Stimulated activated CD4-positive, alpha-beta T cell treated with anti-CD3 and anti-CD28 coated beads, TNF-alpha, amount 100 ng/mL, for 24 hours (primary cell): ENCODE results near the gene TMEM38B.
A peak's percentile ranks its signal among the peaks of the same experiment; 100 is the strongest.
"Not testable (repeated sequence)": the region's sequence is repeated elsewhere in the genome, so short reads cannot be mapped to it uniquely, and the experiment has no call there.

Experiments used
- DNase-seq, 3 experiments: peaks; one replicate each; pipeline ENCODE4 v3.0.0-alpha.2; 2020; ENCODE audit warnings: low read depth in 3 of 3

The TMEM38B gene

DNA sequence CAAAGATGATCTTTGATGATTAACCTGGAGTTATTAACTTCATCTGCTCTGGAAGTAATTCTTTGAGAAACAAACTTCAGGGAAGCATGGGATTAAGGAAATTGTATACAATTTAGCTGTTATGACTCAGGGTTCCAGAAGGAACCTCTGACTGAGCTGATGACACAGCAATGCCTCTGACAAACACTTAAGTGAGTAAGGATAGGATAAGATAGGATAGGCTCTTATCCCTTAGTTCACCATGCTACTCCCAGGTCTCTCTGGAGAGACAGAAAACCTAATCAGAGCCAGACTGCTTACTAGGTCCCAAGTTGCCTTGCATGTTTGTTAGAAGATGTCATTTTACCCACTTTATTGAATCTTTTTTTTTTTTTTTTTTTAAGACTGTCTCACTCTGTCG lies 12.6 kb upstream of the TMEM38B start:
- no peak for DNase-seq

GRCh38 chr9:105683688-105684275 lies 10.6 kb upstream of the TMEM38B start:
- DNase-seq = no peak

DNA sequence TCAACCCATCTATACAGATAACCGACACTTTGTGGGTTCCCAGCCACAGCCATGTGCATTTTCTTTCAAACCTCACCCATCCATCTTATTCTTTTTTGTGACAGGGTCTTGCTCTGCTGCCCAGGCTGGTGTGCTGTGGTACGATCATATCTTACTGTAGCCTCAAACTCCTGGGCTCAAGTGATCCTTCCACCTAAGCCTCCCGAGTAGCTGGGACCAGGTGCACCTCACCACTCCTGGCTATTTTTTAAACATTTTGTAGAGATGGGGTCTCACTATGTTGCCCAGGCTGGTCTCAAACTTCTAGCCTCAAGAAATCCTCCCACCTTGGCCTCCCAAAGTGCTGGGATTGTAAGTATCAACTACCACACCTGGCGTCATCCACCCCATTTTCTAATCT lies 7.4 kb upstream of the TMEM38B start:
- DNase-seq = no peak

DNA sequence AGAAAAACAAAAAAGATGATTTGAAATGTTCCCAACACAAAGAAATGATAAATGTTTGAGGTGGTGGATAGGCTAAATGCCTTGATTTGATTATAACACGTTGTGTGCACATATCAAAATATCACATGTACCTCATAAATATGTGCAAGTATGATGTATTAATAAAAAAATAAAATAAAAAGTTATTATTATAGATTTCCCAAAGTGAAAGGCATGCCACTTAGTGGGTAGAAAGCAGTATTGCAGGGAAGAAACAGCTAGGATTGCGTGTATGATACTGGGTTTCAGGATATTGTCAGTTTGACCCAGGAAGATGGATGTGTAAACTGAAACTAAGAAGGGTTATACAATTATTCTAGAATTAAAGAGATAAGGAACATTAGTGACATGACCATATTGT lies 3.6 kb upstream of the TMEM38B start:
- DNase-seq = no peak

GRCh38 chr9:105693435-105694189 lies 729 bp upstream of the TMEM38B start:
- no peak for DNase-seq

DNA sequence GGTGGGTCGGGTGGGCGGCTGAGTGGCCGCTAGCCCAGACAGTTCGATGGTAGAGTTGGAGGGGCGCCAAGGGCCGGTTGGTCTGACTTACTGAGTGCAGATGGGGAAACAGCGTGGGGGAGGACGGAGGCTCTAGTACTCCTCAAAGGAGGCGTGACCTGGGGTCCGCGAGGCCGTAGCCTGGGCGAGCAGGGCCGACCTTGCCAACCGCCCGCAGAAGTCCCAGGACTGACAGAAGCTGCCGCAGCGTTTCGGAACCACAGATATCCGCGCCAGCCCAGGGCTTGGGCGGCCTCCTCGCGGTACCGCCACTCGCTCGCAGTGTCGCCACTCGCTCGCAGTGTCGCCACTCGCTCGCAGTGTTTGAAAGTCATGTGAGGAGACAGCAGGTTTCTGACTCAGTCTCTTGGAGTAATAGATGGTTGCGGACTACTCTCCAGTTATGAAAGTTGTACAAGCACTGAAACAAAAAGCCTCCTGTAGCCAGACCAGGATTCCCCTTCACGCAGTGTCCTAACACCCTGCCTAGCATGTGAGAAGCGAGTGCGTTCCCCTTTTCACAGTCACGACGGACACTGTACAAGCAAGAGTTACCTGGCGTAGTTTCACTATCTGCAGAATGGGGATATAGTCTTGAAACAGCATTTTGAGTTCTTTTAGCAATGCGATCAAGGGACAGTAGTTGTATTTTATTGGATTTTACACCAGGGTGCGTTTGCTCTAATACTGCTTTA lies 674 bp downstream of the TMEM38B start:
- DNase-seq = peak; percentile 9 to 37 (median 15)

GRCh38 chr9:105696219-105696793 lies 2.0 kb downstream of the TMEM38B start:
- no peak for DNase-seq

GRCh38 chr9:105697871-105698270 lies 3.5 kb downstream of the TMEM38B start:
- DNase-seq = no peak

DNA sequence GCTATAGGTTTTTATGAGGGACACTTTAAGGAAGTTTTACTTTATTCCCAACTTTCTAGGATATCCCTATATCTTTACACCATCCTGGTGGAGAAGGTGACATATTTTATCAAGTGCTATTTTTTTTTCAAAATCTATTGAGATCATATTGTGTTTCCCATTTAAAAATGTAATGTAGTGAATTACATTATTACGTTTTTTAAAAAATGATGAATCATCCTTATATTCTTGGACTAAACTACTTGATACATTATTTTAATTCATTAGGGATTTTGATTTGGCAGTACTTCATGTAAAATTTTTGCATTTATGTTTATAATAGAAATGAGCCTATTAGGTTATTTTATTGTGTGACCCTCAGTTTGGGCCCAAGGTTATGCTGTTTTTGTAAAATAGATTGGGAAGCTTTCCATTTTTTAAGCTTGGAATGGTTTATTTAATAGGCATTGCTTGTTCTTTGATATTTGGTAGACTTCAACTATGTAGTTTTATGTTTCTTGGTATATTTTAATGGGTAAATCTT lies 4.1 kb downstream of the TMEM38B start:
- no peak for DNase-seq

DNA sequence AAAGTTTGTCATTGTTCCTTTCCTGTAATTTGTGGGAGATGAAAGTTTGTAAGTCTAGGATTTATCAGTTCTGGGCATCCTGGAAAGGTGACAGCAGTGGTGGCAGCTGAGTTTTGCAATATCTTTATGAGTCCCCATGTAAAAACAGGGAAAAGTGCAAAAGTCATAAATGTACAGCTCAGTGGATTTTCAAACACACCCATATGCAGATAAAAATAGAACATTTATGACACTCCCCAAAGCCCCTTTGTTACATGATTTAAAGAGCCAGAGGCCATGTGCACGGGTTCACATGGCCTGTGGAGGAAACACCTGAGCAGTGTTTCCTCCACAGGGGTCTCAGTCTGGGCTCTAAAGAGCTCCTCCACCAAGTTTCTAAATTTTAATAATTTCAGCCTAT lies 6.3 kb downstream of the TMEM38B start:
- DNase-seq = no peak

GRCh38 chr9:105701145-105701544 lies 6.8 kb downstream of the TMEM38B start:
- no peak for DNase-seq

- DNase-seq = no peak
These were observed 7.9 kb downstream of the TMEM38B start for GRCh38 chr9:105702207-105702606.

DNA sequence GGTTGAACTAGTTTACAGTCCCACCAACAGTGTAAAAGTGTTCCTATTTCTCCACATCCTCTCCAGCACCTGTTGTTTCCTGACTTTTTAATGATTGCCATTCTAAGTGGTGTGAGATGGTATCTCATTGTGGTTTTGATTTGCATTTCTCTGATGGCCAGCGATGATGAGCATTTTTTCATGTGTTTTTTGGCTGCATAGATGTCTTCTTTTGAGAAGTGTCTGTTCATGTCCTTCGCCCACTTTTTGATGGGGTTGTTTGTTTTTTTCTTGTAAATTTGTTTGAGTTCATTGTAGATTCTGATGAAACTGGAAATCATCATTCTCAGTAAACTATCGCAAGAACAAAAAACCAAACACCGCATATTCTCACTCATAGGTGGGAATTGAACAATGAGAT lies 9.3 kb downstream of the TMEM38B start:
- DNase-seq = not testable (repeated sequence)

- DNase-seq = no peak
These were observed 11.8 kb downstream of the TMEM38B start for GRCh38 chr9:105706156-105706555.

GRCh38 chr9:105708405-105708804 lies 14.1 kb downstream of the TMEM38B start:
- DNase-seq = no peak

DNA sequence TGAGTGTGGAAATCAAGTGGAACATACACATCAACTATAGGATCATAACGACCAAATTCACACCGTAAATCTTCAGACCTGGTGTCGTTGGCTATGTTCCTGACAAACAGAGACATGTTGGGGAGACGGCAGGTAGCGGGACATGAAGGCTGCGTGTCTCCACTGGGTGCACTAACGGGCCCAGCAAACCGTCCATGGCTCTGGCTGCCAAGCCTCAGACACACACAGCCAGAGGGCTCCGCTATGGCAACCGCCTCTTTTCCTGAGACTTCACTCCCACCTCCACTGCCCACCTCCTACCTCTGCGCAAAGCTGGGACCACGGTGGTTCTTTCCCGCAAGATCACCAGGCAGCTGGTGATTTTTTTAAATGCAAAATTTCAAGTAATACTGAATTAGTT lies 16.3 kb downstream of the TMEM38B start:
- DNase-seq = no peak

DNA sequence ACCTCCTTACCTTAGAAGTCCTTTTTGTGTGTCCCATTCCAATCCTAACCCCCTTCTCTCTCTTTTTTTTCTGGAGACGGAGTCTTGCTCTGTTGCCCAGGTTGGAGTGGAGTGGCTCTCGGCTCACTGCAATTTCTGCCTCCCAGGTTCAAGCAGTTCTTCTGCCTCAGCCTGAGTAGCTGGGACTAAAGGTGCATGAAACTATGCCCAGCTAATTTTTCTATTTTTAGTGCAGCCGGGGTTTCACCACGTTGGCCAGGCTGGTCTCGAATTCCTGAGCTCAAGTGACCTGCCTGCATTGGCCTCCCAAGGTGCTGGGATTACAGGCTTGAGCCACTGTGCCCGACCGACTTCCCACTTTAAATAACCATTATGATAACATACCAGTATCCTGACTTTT lies 17.5 kb downstream of the TMEM38B start:
- DNase-seq = no peak

- DNase-seq = no peak
These were observed 18.0 kb downstream of the TMEM38B start for GRCh38 chr9:105712297-105712696.

DNA sequence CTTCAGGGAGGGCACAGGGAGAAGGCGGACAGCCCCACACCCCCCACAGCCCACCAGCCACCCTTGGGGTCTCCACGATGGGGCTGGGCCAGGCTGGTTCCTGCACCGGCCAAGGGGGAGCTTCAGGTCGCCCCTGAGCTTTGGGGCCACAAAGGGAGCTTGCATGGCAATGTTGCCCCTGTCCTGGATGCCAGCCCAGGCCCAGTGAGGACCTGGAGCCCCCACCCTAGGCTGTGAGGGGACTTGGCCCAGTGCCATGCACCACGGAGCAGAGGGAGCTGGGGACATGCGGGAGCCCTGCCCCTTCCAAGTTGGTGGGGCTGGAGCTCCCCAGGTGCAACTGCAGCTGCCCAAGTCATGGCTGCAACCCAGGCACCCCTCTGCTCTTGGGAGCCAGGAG lies 18.4 kb downstream of the TMEM38B start:
- no peak for DNase-seq

DNA sequence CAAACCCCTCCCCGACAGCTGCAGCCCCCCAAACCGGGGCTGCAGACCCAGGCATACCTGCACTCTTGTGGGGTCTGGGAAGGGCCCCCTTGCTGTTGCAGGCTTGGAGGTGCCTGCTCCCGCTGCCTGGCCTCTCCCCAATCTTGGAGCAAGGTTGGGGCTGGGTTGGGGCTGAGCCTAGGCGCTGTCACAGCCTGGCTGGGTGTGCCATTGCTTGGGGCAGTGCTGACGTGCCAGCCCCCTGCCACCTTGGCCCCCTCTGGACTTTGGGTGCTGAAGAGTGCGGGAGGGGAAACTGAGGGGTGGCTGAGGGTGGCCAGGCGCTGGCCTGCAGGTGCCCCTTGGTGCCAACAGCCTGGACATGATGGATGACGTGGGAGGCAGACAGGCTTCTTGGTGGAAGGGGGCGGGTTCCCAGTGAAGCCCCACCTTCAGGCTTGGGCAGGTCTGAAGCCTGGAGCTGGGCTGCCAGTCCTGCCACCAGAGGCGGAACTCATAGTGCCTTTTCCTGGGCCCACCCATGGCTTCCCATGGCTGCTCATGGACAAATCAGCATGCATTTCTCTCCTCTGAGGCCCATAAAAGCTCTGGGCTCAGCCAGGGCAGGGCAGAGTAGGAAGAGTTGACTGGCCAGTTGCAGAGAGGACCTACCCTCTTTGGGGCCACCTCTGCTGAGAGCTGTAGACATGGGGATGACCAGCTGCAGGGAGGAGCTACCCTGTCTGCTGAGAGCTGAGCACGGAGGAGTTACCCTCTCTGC lies 19.1 kb downstream of the TMEM38B start:
- DNase-seq = no peak

DNA sequence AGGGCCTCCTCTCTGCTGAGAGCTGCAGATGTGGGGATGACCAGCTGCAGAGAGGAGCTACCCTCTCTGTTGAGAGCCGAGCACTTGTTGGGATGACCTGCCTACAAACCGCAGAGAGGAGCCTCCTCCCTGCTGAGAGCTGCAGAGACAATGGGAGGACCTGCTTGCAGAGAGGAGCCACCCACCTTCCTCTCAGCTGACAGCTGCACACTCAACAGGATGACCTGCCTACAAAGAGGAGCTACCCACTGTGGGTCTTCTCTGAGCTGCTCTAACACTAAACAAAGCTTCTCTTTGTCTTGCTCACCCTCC lies 19.6 kb downstream of the TMEM38B start:
- no peak for DNase-seq

GRCh38 chr9:105716146-105716545 lies 21.8 kb downstream of the TMEM38B start:
- no peak for DNase-seq
